HFFc6 (cell line): ENCODE results near the gene NEB. TPM values are rescaled to one million over a fixed set of nuclear protein-coding genes. Genes with fewer than 3 reads are reported as not detected.
A peak's percentile ranks its signal among the peaks of the same experiment; 100 is the strongest.

ENCODE experiments used
- DNase-seq: peaks from one replicate; pipeline ENCODE4 v3.0.0-alpha.2; 2018
- H3K27ac Mint-ChIP-seq: 2 replicates; pipeline ENCODE4 v1.8.0; 2020; ENCODE audit warnings: mild to moderate bottlenecking, mixed read lengths
- H3K27me3 Mint-ChIP-seq: 2 replicates; pipeline ENCODE4 v1.8.0; 2021; ENCODE audit warnings: mild to moderate bottlenecking, moderate library complexity, mixed read lengths; ENCODE audit not compliant: insufficient read depth
- H3K36me3 Mint-ChIP-seq: 2 replicates; pipeline ENCODE4 v1.8.0; 2021; ENCODE audit warnings: low read depth, mixed read lengths
- H3K4me1 Mint-ChIP-seq: 2 replicates; pipeline ENCODE4 v1.8.0; 2020; ENCODE audit warnings: low read depth, mixed read lengths
- H3K4me3 Mint-ChIP-seq: 2 replicates; pipeline ENCODE4 v1.8.0; 2020; ENCODE audit warnings: mild to moderate bottlenecking, moderate library complexity, mixed read lengths
- H3K9me3 Mint-ChIP-seq: 2 replicates; pipeline ENCODE4 v1.8.0; 2020; ENCODE audit warnings: mild to moderate bottlenecking, mixed read lengths
- CTCF ChIP-seq: fragments of 200-600 bp; sonication (generic); IDR thresholded peaks from 2 replicates; pipeline ENCODE4 v1.5.0; 2021; ENCODE audit warnings: antibody characterized with exemption, mild to moderate bottlenecking
- total RNA-seq, 6 experiments: library from RNA; stranded (reverse); fragmentation: NEBNext Ultra II Directional; extraction: Animal tissue kit (Norgen Biotek cat#: 25700); gene quantifications; 2 replicates in 1 of 6; 3 replicates in 5 of 6; pipeline ENCODE4 v1.2.3, GENCODE V29; 2021

NEB gene
- total RNA-seq, 6 experiments from 2014 or later: under 0.01 TPM; not detected in 5

- H3K4me1 Mint-ChIP-seq: peaks cover 10% of the 10 kb centered on the region; the same call in 1 of the 2 replicates
Observed at GRCh38 chr2:151638990-151639389, 95.3 kb downstream of the NEB start.

DNA sequence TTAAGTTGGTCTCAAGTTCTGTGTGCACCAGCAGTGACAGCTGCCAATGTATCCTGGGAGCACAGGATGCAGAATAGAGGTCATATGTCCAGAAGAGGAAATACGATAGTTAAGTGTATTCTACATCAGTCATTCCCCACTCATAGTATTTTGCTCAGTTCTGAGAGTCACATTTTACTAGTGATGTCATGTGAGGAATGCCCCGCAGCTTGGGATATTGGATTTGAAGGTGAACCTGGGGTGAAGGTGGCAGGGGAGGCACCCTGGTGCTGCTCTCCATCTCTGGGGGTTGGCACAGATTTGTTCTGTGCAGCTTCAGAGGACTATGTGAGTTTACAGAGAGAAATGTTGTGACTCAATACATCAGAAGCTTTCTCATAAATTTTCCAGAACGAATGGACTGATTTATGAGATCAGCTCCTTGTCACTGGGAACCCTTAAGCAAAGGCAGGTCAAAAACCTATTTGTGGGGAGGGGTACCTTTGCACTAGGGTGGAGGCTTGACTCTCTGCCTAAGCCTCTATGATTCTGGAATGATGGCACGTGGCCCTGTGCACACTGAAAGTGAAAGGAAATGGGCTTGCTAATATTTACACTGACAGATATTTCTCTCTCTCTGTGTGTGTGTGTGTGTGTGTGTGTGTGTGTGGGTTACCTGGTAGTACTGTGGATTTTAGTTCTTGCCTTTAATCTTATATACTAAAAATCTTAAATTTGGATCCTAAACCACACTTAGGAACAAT lies 95.9 kb downstream of the NEB start:
- no peak for DNase-seq
- Mint-ChIP-seq H3K4me3 (peak overlapping the region; percentile 72), H3K36me3 (no peaks in the 10 kb centered on the region), H3K4me1 (peaks cover 10% of the 10 kb centered on the region; the same call in 1 of the 2 replicates), H3K27ac (no peak overlapping the region), H3K9me3 (no peaks in the 10 kb centered on the region), H3K27me3 (peaks cover 5% of the 10 kb centered on the region)
- no peak for TF ChIP-seq CTCF

More at GRCh38 chr2:151638990-151639389, 95.3 kb downstream of the NEB start:
- Mint-ChIP-seq H3K36me3 (no peaks in the 10 kb centered on the region), H3K9me3 (no peaks in the 10 kb centered on the region), H3K4me3 (no peak overlapping the region), H3K27me3 (peaks cover 5% of the 10 kb centered on the region), H3K27ac (no peak overlapping the region)
- no peak for DNase-seq
- no peak for TF ChIP-seq CTCF

GRCh38 chr2:151637271-151637781 lies 97.0 kb downstream of the NEB start:
- peaks cover 10% of the 10 kb centered on the region; the same call in 1 of the 2 replicates for H3K4me1 Mint-ChIP-seq
- H3K4me3 Mint-ChIP-seq: no peak overlapping the region
- no peak overlapping the region for H3K27ac Mint-ChIP-seq
- no peaks in the 10 kb centered on the region for H3K9me3 Mint-ChIP-seq
- H3K27me3 Mint-ChIP-seq: peaks cover 5% of the 10 kb centered on the region
- no peak for DNase-seq
- TF ChIP-seq CTCF: no peak
- no peaks in the 10 kb centered on the region for H3K36me3 Mint-ChIP-seq

DNA sequence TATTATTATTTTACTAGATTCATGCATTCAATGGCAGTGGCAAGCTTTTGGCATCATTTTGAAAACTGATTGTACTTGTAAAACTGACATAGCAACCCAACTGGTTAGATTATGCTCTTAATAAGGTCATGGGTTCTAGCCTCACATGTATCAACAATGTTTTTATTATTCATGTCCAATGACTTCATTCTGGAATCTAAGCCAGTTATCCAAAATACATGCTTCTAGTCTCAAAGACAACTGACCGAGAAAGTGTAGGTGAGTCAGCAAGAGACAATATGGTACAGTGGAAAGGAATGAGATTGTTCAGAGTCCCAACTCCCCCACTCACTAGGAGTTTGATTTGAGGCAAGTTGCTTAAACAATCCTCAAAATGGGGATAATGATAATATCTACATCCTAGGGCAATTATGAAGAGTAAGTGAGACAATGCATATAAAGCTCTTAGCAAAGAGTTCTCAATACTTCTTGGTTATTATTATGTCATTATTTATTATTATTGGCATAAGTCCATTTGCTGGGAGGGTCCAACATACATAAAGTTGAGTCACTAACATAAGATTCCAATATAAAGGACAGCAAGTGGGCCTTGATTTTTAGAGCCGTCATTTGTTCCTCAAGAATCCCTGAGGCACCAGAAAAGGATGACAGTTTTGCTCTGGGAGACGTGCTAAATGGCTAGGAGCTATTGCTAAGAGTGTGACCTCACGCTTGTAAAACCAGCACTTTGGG lies 99.4 kb downstream of the NEB start:
- H3K36me3 Mint-ChIP-seq: no peaks in the 10 kb centered on the region
- H3K27ac Mint-ChIP-seq: no peak overlapping the region
- peaks cover 5% of the 10 kb centered on the region; the same call in 1 of the 2 replicates for H3K27me3 Mint-ChIP-seq
- no peak overlapping the region for H3K4me3 Mint-ChIP-seq
- no peak for TF ChIP-seq CTCF
- H3K4me1 Mint-ChIP-seq: peaks cover 10% of the 10 kb centered on the region; the same call in 1 of the 2 replicates
- no peaks in the 10 kb centered on the region for H3K9me3 Mint-ChIP-seq
- no peak for DNase-seq

- H3K4me3 Mint-ChIP-seq: no peak overlapping the region
- TF ChIP-seq CTCF: peak; percentile 81
- H3K27ac Mint-ChIP-seq: no peak overlapping the region
- H3K4me1 Mint-ChIP-seq: peaks cover 3% of the 10 kb centered on the region; the same call in 1 of the 2 replicates
- H3K36me3 Mint-ChIP-seq: no peaks in the 10 kb centered on the region
- H3K27me3 Mint-ChIP-seq: peaks cover 5% of the 10 kb centered on the region; the same call in 1 of the 2 replicates
- DNase-seq: no peak
- H3K9me3 Mint-ChIP-seq: no peaks in the 10 kb centered on the region
Observed at GRCh38 chr2:151632993-151633565, 101.2 kb downstream of the NEB start.
